HepG2 (cell line): Measurements from ENCODE around the gene FITM2. TPM values are rescaled to one million over a fixed set of nuclear protein-coding genes. Genes with fewer than 3 reads are reported as not detected.

Experiments used
- AKAP8 ChIP-seq: sonication (generic); formaldehyde crosslinking; IDR thresholded peaks from 2 replicates; pipeline ENCODE4 v1.5.1; 2020; ENCODE audit warnings: mild to moderate bottlenecking, missing genetic modification reagents
- ETV5 ChIP-seq: IDR thresholded peaks from 2 replicates; pipeline ENCODE4 v1.6.1; 2018; ENCODE audit warnings: missing biosample characterization, missing genetic modification reagents, inconsistent platforms, borderline replicate concordance
- GATAD2A ChIP-seq: IDR thresholded peaks from 2 replicates; pipeline ENCODE4 v1.6.1; 2016
- HNRNPK ChIP-seq: fragments of 200-400 bp; formaldehyde crosslinking; IDR thresholded peaks from 2 replicates; pipeline ENCODE4 v1.6.1; 2018; ENCODE audit warnings: low read length, low read depth, moderate library complexity, mild to moderate bottlenecking; ENCODE audit not compliant: poor library complexity, severe bottlenecking
- PAXIP1 ChIP-seq: sonication (generic); formaldehyde crosslinking; conservative IDR thresholded peaks from 2 replicates; pipeline ENCODE4 v1.4.0; 2020; ENCODE audit warnings: mild to moderate bottlenecking, missing genetic modification reagents, moderate library complexity
- RAD21 ChIP-seq: fragments of 450-650 bp; formaldehyde crosslinking; IDR thresholded peaks from 2 replicates; pipeline ENCODE4 v1.5.0; 2020; ENCODE audit warnings: mild to moderate bottlenecking
- REL ChIP-seq: sonication (generic); formaldehyde crosslinking; conservative IDR thresholded peaks from 2 replicates; pipeline ENCODE4 v1.8.0; 2022; ENCODE audit warnings: mild to moderate bottlenecking, missing genetic modification reagents, moderate library complexity
- SALL1 ChIP-seq: sonication (generic); formaldehyde crosslinking; IDR thresholded peaks from 2 replicates; pipeline ENCODE4 v1.8.0; 2022; ENCODE audit warnings: mild to moderate bottlenecking, missing genetic modification reagents
- SKIL ChIP-seq: sonication (generic); formaldehyde crosslinking; IDR thresholded peaks from 2 replicates; pipeline ENCODE4 v1.8.0; 2022; ENCODE audit warnings: missing genetic modification reagents, mild to moderate bottlenecking, moderate library complexity, borderline replicate concordance
- SOX6 ChIP-seq, 2 experiments: fragments of 450-650 bp in 1 of 2; sonication (generic) in 1 of 2; formaldehyde crosslinking in 1 of 2; IDR thresholded peaks; 2 replicates each; pipeline versions ENCODE4 v1.4.0 to v1.6.1; 2017 to 2020; ENCODE audit warnings: antibody characterized with exemption in 1 of 2, mild to moderate bottlenecking in 1 of 2, missing genetic modification reagents in 1 of 2
- SRSF4 ChIP-seq: fragments of 200-400 bp; formaldehyde crosslinking; IDR thresholded peaks from one replicate; pipeline ENCODE4 v1.6.1; 2018; ENCODE audit warnings: mild to moderate bottlenecking, low read depth, low read length, moderate library complexity; ENCODE audit not compliant: poor library complexity, severe bottlenecking
- UBTF ChIP-seq: sonication (generic); formaldehyde crosslinking; IDR thresholded peaks from 2 replicates; pipeline ENCODE4 v1.4.0; 2020; ENCODE audit warnings: mild to moderate bottlenecking, missing genetic modification reagents
- ZBTB7A ChIP-seq: sonication (generic); formaldehyde crosslinking; IDR thresholded peaks from 2 replicates; pipeline ENCODE4 v1.8.0; 2022; ENCODE audit warnings: mild to moderate bottlenecking, missing genetic modification reagents
- ZBTB7B ChIP-seq: sonication (generic); formaldehyde crosslinking; IDR thresholded peaks from 2 replicates; pipeline ENCODE4 v1.4.0; 2020; ENCODE audit warnings: missing genetic modification reagents
- ZKSCAN1 ChIP-seq: fragments of 150-350 bp; IDR thresholded peaks from 2 replicates; pipeline ENCODE4 v1.6.1; 2014; ENCODE audit warnings: low read length
- ZNF101 ChIP-seq: sonication (generic); formaldehyde crosslinking; IDR thresholded peaks from 2 replicates; pipeline ENCODE4 v1.4.0; 2020; ENCODE audit warnings: mild to moderate bottlenecking, low read depth, missing genetic modification reagents, borderline replicate concordance
- ZNF431 ChIP-seq: sonication (generic); formaldehyde crosslinking; IDR thresholded peaks from 2 replicates; pipeline ENCODE4 v1.9.0; 2022; ENCODE audit warnings: missing genetic modification reagents, low read depth, mild to moderate bottlenecking, borderline replicate concordance
- ZNF451 ChIP-seq: sonication (generic); formaldehyde crosslinking; IDR thresholded peaks from 2 replicates; pipeline ENCODE4 v1.5.0; 2020; ENCODE audit warnings: mild to moderate bottlenecking, missing genetic modification reagents
- ZNF570 ChIP-seq: sonication (generic); formaldehyde crosslinking; IDR thresholded peaks from 2 replicates; pipeline ENCODE4 v1.4.0; 2020; ENCODE audit warnings: mild to moderate bottlenecking, missing genetic modification reagents, borderline replicate concordance
- ZNF780A ChIP-seq: sonication (generic); formaldehyde crosslinking; IDR thresholded peaks from 2 replicates; pipeline ENCODE4 v1.8.0; 2022; ENCODE audit warnings: mild to moderate bottlenecking, missing genetic modification reagents, moderate library complexity
- ZNF788 ChIP-seq: sonication (generic); formaldehyde crosslinking; IDR thresholded peaks from 2 replicates; pipeline ENCODE4 v1.5.0; 2020; ENCODE audit warnings: mild to moderate bottlenecking, missing genetic modification reagents, borderline replicate concordance
- polyA plus RNA-seq, 8 experiments: library from polyadenylated mRNA; depleted of rRNA in 3 of 8; stranded (reverse) in 7 of 8; unstranded in 1 of 8; fragments of >200 nt; fragmentation: Illumina TruSeq in 4 of 8; extraction: Trizol in 4 of 8; gene quantifications; 2 replicates each; pipeline versions ENCODE4 v1.2.1 to v1.2.3, GENCODE V29; 2011 to 2016; ENCODE audit warnings: low read depth in 4 of 8, missing spikeins in 1 of 8, mixed read lengths in 1 of 8; ENCODE audit not compliant: insufficient read depth in 1 of 8
- total RNA-seq, 5 experiments: library from RNA; depleted of rRNA; stranded (reverse); fragments of >200 nt; fragmentation: Illumina TruSeq; extraction: Trizol; gene quantifications; 2 replicates each; pipeline ENCODE4 v1.2.3, GENCODE V29; 2016; ENCODE audit warnings: low read depth in 1 of 5

FITM2 gene
- total and polyA plus RNA-seq, 2 of the 13 experiments (the other 11 are each of a cell fraction or from before 2014, with no cell fraction given) = 9.6 to 24.5 TPM

- TF ChIP-seq SKIL (CRISPR knock-in tag) = peak; percentile 62; the same call in 1 of the 2 replicates
- TF ChIP-seq SRSF4 = no peak
- TF ChIP-seq ZNF431 = no peak
- TF ChIP-seq RAD21 (CRISPR knock-in tag) = peak; percentile 38; the same call in 1 of the 2 replicates
- no peak for TF ChIP-seq ZNF570
- TF ChIP-seq ZNF788 = peak; percentile 74; the same call in 1 of the 2 replicates
- no peak for TF ChIP-seq ZNF101 (CRISPR knock-in tag)
- TF ChIP-seq REL (CRISPR knock-in tag) = 0 out of 2 replicates have a peak, but pooled peaks have one; percentile 47
- no peak for TF ChIP-seq SOX6 (IDR thresholded peaks at IDR 0.05)
- TF ChIP-seq SOX6 (CRISPR knock-in tag; IDR thresholded peaks at IDR 0.05) = peak; percentile 48
- TF ChIP-seq ETV5 (CRISPR knock-in tag) = peak; percentile 13; the same call in 1 of the 2 replicates
- TF ChIP-seq ZBTB7B (CRISPR knock-in tag) = peak; percentile 96
- TF ChIP-seq HNRNPK = peak; percentile 59
- no peak for TF ChIP-seq AKAP8 (CRISPR knock-in tag)
- TF ChIP-seq PAXIP1 (CRISPR knock-in tag) = 0 out of 2 replicates have a peak, but pooled peaks have one; percentile 40
- TF ChIP-seq SALL1 (CRISPR knock-in tag) = peak; percentile 68
- no peak for TF ChIP-seq ZNF451 (CRISPR knock-in tag)
- TF ChIP-seq GATAD2A (CRISPR knock-in tag) = peak; percentile 5; the same call in 1 of the 2 replicates
- TF ChIP-seq ZNF780A (CRISPR knock-in tag) = no peak
- 0 out of 2 replicates have a peak, but pooled peaks have one; percentile 39 for TF ChIP-seq UBTF (CRISPR knock-in tag)
- TF ChIP-seq ZBTB7A = peak; percentile 73
- TF ChIP-seq ZKSCAN1 = no peak
Observed at GRCh38 chr20:44326391-44327159, 15.6 kb upstream of the FITM2 start (continued).
